ENCODE data around the gene PTGER1. TPM values are rescaled to one million over a fixed set of nuclear protein-coding genes. Genes with fewer than 3 reads are reported as not detected.

PTGER1 gene
- total and polyA plus RNA-seq, 2 experiments from 2014 or later: 0.57 TPM; not detected in 1

DNA sequence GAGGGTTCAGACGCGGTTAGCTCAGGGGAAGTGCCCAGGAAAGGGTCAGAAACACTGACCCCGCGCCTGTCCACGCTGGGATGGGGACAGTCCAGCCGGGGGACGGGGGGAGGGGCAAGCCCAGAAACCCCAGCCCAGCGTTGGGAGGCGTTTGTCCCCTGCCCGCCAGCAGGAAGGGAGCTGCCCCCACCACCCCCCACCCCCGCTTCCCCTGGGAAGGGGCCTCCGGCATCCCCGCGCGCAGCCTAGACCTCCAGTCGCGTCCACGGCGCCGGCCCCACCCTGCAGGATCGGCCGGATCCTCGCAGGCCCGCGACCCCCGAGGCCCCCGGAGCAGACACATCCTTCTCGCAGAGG, 20.5 kb upstream of the PTGER1 start (continued):
- no peak for TF ChIP-seq REST (IDR thresholded peaks at IDR 0.05; ENCODE audit: unreplicated experiment)
- TF ChIP-seq, protein P1, sequence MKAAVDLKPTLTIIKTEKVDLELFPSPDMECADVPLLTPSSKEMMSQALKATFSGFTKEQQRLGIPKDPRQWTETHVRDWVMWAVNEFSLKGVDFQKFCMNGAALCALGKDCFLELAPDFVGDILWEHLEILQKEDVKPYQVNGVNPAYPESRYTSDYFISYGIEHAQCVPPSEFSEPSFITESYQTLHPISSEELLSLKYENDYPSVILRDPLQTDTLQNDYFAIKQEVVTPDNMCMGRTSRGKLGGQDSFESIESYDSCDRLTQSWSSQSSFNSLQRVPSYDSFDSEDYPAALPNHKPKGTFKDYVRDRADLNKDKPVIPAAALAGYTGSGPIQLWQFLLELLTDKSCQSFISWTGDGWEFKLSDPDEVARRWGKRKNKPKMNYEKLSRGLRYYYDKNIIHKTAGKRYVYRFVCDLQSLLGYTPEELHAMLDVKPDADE (IDR thresholded peaks at IDR 0.05): no peak
- no peak for TF ChIP-seq JUNB (IDR thresholded peaks at IDR 0.05; ENCODE audit: unreplicated experiment)

- peak overlapping the region; percentile 95 for H3K4me2 ChIP-seq
- Mint-ChIP-seq H3K27ac (peak overlapping the region; percentile 81), H3K27me3 (ENCODE audit: insufficient read depth, low read depth, poor library complexity) (peaks cover 16% of the 10 kb centered on the region), H3K36me3 (ENCODE audit: low read depth) (peaks cover 26% of the 10 kb centered on the region), H3K9me3 (no peaks in the 10 kb centered on the region), H3K4me1 (peaks cover 22% of the 10 kb centered on the region), H3K4me3 (peak overlapping the region; percentile 89)
- no peaks in the 10 kb centered on the region; the same call in 1 of the 2 replicates for H3K4me1 ChIP-seq (ENCODE audit: insufficient read depth)
- H3K4me3 ChIP-seq: peak overlapping the region; percentile 90
- H2AFZ ChIP-seq: no peak overlapping the region
- ATAC-seq (no peak), DNase-seq (ENCODE audit: low spot score) (no peak)
- 0 out of 2 replicates have a peak overlapping the region, but pooled peaks have one; percentile 39 for H3K27ac ChIP-seq (ENCODE audit: low read depth)
- peaks cover 11% of the 10 kb centered on the region for H3F3A ChIP-seq (replicated peaks; ENCODE audit: low read depth)
- H3K36me3 ChIP-seq (ENCODE audit: insufficient read depth): no peaks in the 10 kb centered on the region; the same call in 1 of the 2 replicates
- H4K20me1 ChIP-seq (replicated peaks; ENCODE audit: insufficient read depth): peaks cover 8% of the 10 kb centered on the region; the same call in 1 of the 2 replicates
- H3K27me3 ChIP-seq (ENCODE audit: insufficient read depth): no peaks in the 10 kb centered on the region
- H3K79me2 ChIP-seq (replicated peaks; ENCODE audit: insufficient read depth): peaks cover 28% of the 10 kb centered on the region
- H3K9me2 ChIP-seq (ENCODE audit: insufficient read depth): no peaks in the 10 kb centered on the region
- TF ChIP-seq, protein P1 (IDR thresholded peaks at IDR 0.05): no peak
- TF ChIP-seq NANOG (IDR thresholded peaks at IDR 0.05; ENCODE audit: borderline replicate concordance): no peak
- TF ChIP-seq POLR2AphosphoS5 (IDR thresholded peaks at IDR 0.05; ENCODE audit: low read depth): no peak
- no peak for TF ChIP-seq CTCF (conservative IDR thresholded peaks at IDR 0.05; ENCODE audit: low read depth in 2 of 2)
- TF ChIP-seq EZH2phosphoT487 (IDR thresholded peaks at IDR 0.05; ENCODE audit: unreplicated experiment): no peak
- TF ChIP-seq CREB1 (CRISPR knock-in tag; IDR thresholded peaks at IDR 0.05; ENCODE audit: low read depth): no peak
- no peak for TF ChIP-seq STAT1 (IDR thresholded peaks at IDR 0.05; ENCODE audit: unreplicated experiment)
- no peak for TF ChIP-seq ZNF331 (CRISPR knock-in tag; IDR thresholded peaks at IDR 0.05; ENCODE audit: low read depth)
- no peak for TF ChIP-seq JUNB (IDR thresholded peaks at IDR 0.05; ENCODE audit: unreplicated experiment)
- no peak for TF ChIP-seq ZNF114 (CRISPR knock-in tag; IDR thresholded peaks at IDR 0.05)
- no peak for TF ChIP-seq REST (IDR thresholded peaks at IDR 0.05; ENCODE audit: unreplicated experiment)
- no peak for TF ChIP-seq EZH2 (IDR thresholded peaks at IDR 0.05; ENCODE audit: low read depth, unreplicated experiment)
Observed at GRCh38 chr19:14494910-14495671, 19.9 kb upstream of the PTGER1 start.

Data from GM23338 (cell line).